Measurements from ENCODE around the gene SUSD3. TPM values are rescaled to one million over a fixed set of nuclear protein-coding genes. Genes with fewer than 3 reads are reported as not detected.

SUSD3 gene
- polyA plus RNA-seq, 1 experiment, result 1.9 TPM

GRCh38 chr9:93128715-93129224, 70.3 kb downstream of the SUSD3 start:
- DNase-seq (ENCODE audit: low read depth), result no peak
- ChIA-PET CTCF (interaction anchor here (3.4 kb wide), 1 partner anchor 20 kb away, joined by 20 read pairs; no protein-coding TSS in a partner anchor), POLR2A (no interaction called here)
- H3K27me3 ChIP-seq (ENCODE audit: control insufficient read depth, insufficient read depth, low read length), result no peaks in the 10 kb centered on the region
- TF ChIP-seq CTCF (IDR thresholded peaks at IDR 0.05; ENCODE audit: insufficient read depth, low read depth, low read length), result no peak
- no peak overlapping the region for H3K4me3 ChIP-seq (ENCODE audit: low read depth, low read length)
- peaks cover 6% of the 10 kb centered on the region for H3K36me3 ChIP-seq (ENCODE audit: control insufficient read depth, insufficient read depth, low read length)

- ChIA-PET POLR2A (no interaction called here), CTCF (interaction anchor here (0.6 to 3.4 kb wide), 2 partner anchors 12 to 20 kb away, joined by 3 to 20 read pairs; no protein-coding TSS in a partner anchor)
- no peak overlapping the region for H3K4me3 ChIP-seq (ENCODE audit: low read depth, low read length)
- no peak for TF ChIP-seq CTCF (IDR thresholded peaks at IDR 0.05; ENCODE audit: insufficient read depth, low read depth, low read length)
- no peaks in the 10 kb centered on the region for H3K27me3 ChIP-seq (ENCODE audit: control insufficient read depth, insufficient read depth, low read length)
- no peak for DNase-seq (ENCODE audit: low read depth)
- H3K36me3 ChIP-seq (ENCODE audit: control insufficient read depth, insufficient read depth, low read length), result peaks cover 5% of the 10 kb centered on the region
These were observed 70.8 kb downstream of the SUSD3 start for GRCh38 chr9:93129286-93129685.

- ChIA-PET CTCF (interaction anchor here (0.6 to 3.4 kb wide), 2 partner anchors 12 to 21 kb away, joined by 3 to 20 read pairs; no protein-coding TSS in a partner anchor), POLR2A (no interaction called here)
- no peak for TF ChIP-seq CTCF (IDR thresholded peaks at IDR 0.05; ENCODE audit: insufficient read depth, low read depth, low read length)
- Histone ChIP-seq H3K27me3 (ENCODE audit: control insufficient read depth, insufficient read depth, low read length) (no peaks in the 10 kb centered on the region), H3K36me3 (ENCODE audit: control insufficient read depth, insufficient read depth, low read length) (peaks cover 1% of the 10 kb centered on the region; the same call in 1 of the 2 replicates), H3K4me3 (ENCODE audit: low read depth, low read length) (no peak overlapping the region)
- DNase-seq (ENCODE audit: low read depth), result no peak
These were observed 71.4 kb downstream of the SUSD3 start for GRCh38 chr9:93129691-93130500.

GRCh38 chr9:93130861-93131481, 72.5 kb downstream of the SUSD3 start:
- H3K36me3 ChIP-seq (ENCODE audit: control insufficient read depth, insufficient read depth, low read length), result no peaks in the 10 kb centered on the region; the same call in 1 of the 2 replicates
- H3K27me3 ChIP-seq (ENCODE audit: control insufficient read depth, insufficient read depth, low read length), result no peaks in the 10 kb centered on the region
- POLR2A ChIA-PET, result no interaction called here
- CTCF ChIA-PET, result interaction anchor here (3.4 kb wide), 1 partner anchor 22 kb away, joined by 20 read pairs; no protein-coding TSS in a partner anchor
- TF ChIP-seq CTCF (IDR thresholded peaks at IDR 0.05; ENCODE audit: insufficient read depth, low read depth, low read length), result no peak
- H3K4me3 ChIP-seq (ENCODE audit: low read depth, low read length), result no peak overlapping the region
- no peak for DNase-seq (ENCODE audit: low read depth)
